ENCODE measurements around the gene ABHD8. TPM values are rescaled to one million over a fixed set of nuclear protein-coding genes. Genes with fewer than 3 reads are reported as not detected.

Gene ABHD8
- total and polyA plus RNA-seq, 2 of the 4 experiments (the other 2 are of a cell fraction) = 3.9 to 10.2 TPM

- TF ChIP-seq RAD21 (IDR thresholded peaks at IDR 0.05; ENCODE audit: low read length) (no peak), BHLHE40 (IDR thresholded peaks at IDR 0.05; ENCODE audit: low read depth, low read length) (no peak), MAFK (IDR thresholded peaks at IDR 0.05; ENCODE audit: low read depth, low read length) (no peak), POLR2A (IDR thresholded peaks at IDR 0.05; ENCODE audit: low read depth, low read length) (no peak), MAZ (IDR thresholded peaks at IDR 0.05; ENCODE audit: borderline replicate concordance, low read depth, low read length) (no peak), CHD1 (IDR thresholded peaks at IDR 0.05; ENCODE audit: low read depth, low read length) (no peak), RCOR1 (IDR thresholded peaks at IDR 0.05; ENCODE audit: insufficient replicate concordance, low read length) (no peak)
- ChIA-PET CTCF (no interaction called here), POLR2A (ENCODE audit: unreplicated experiment) (no interaction called here)
- intact Hi-C loops (cut with micrococcal nuclease) (no loop called here), dilution Hi-C loops (cut with HindIII; ENCODE audit: low sequenced_read_pairs, unreplicated experiment) (no loop called here), in situ Hi-C loops (cut with MboI; ENCODE audit: low sequenced_read_pairs) (no loop called here)
- Histone ChIP-seq H3K4me1 (ENCODE audit: control insufficient read depth, insufficient read depth, low read length) (peaks cover 2% of the 10 kb centered on the region; the same call in 1 of the 2 replicates), H3K27me3 (ENCODE audit: control insufficient read depth, insufficient read depth, low read length) (no peaks in the 10 kb centered on the region), H4K20me1 (ENCODE audit: insufficient read depth, low read length) (0 out of 2 replicates have a peak, but pooled peaks cover 3% of the 10 kb centered on the region), H3K18ac (ENCODE audit: low read depth, low read length) (no peak overlapping the region), H3K14ac (replicated peaks; ENCODE audit: low read depth, low read length) (no peak overlapping the region), H2AK5ac (ENCODE audit: low read depth, low read length) (peak overlapping the region; percentile 23; the same call in 1 of the 2 replicates), H3K79me1 (ENCODE audit: low read depth in 1 of 2, low read length in 2 of 2) (peaks cover 0 to 24% of the 10 kb centered on the region in 2 experiments; a peak in 3 of 4 replicates), H2BK120ac (ENCODE audit: low read depth, low read length) (no peak overlapping the region), H3K27ac (ENCODE audit: insufficient read depth, low read length) (no peak overlapping the region), H3K56ac (ENCODE audit: extremely low read depth, insufficient read depth, low read length) (no peak overlapping the region), H3K9me1 (ENCODE audit: insufficient read depth, low read length) (peaks cover 4% of the 10 kb centered on the region), H2AFZ (replicated peaks; ENCODE audit: low read length, poor library complexity) (no peak overlapping the region), H3K4ac (ENCODE audit: low read depth, low read length) (no peak overlapping the region), H3K36me3 (ENCODE audit: control insufficient read depth, insufficient read depth, low read length) (peaks cover 11% of the 10 kb centered on the region), H4K8ac (ENCODE audit: low read depth in 2 of 2, low read length in 2 of 2) (no peak overlapping the region), H4K5ac (ENCODE audit: low read depth, low read length) (no peak overlapping the region), H2BK20ac (ENCODE audit: low read depth, low read length) (no peak overlapping the region), H3K9ac (ENCODE audit: low read depth, low read length) (no peak overlapping the region), H3K23ac (ENCODE audit: low read depth, low read length) (no peak overlapping the region), H2BK15ac (ENCODE audit: low read depth, low read length) (no peak overlapping the region), H3K4me2 (ENCODE audit: low read depth, low read length) (no peak overlapping the region), H2AK9ac (replicated peaks; ENCODE audit: low read depth, low read length, poor library complexity) (peak overlapping the region; percentile 6), H2BK5ac (ENCODE audit: low read depth, low read length, poor library complexity, severe bottlenecking) (no peak overlapping the region), H3K9me3 (ENCODE audit: control insufficient read depth, insufficient read depth, low read length) (peaks cover 4% of the 10 kb centered on the region), H4K91ac (ENCODE audit: insufficient read depth, low read depth, low read length) (no peak overlapping the region), H3K4me3 (ENCODE audit: insufficient read depth, low read depth, low read length) (no peak overlapping the region)
- ATAC-seq (ENCODE audit: low read depth) (no peak), DNase-seq (no peak)
- BruUV-seq (replicated peaks) = no TSS peak
- 78% methylated on average over 33 of the region's 48 CpGs; no CpG with 5 or more reads in 1 of the 2 experiments for WGBS, 2 experiments (ENCODE audit: extremely low coverage in 2 of 2, insufficient read length in 1 of 2)
Measured at GRCh38 chr19:17294051-17294891, 9.0 kb downstream of the ABHD8 start.

Data from IMR-90 (cell line).